ENCODE results near the gene TMEM125.

DNA sequence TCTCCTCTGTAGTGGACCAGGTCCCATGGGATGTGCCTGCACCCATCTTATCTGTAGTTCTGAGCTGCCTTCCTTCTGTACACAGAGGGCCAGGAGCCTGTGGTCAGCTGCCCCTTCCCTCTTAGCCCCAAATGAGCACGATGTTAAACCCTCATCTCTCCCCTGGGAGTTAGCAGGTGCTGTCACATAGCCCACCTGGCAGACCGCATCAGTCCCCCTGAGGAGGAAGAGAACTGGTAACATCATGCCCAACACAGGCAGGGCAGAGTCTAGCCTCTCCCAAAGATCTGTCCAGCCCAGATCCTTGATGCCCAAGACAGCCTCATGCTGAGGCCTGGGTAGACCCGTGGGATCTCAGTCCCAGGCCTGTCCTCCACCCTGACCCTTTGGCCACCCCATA lies 35.7 kb downstream of the TMEM125 start:
- TF ChIP-seq, protein P1, sequence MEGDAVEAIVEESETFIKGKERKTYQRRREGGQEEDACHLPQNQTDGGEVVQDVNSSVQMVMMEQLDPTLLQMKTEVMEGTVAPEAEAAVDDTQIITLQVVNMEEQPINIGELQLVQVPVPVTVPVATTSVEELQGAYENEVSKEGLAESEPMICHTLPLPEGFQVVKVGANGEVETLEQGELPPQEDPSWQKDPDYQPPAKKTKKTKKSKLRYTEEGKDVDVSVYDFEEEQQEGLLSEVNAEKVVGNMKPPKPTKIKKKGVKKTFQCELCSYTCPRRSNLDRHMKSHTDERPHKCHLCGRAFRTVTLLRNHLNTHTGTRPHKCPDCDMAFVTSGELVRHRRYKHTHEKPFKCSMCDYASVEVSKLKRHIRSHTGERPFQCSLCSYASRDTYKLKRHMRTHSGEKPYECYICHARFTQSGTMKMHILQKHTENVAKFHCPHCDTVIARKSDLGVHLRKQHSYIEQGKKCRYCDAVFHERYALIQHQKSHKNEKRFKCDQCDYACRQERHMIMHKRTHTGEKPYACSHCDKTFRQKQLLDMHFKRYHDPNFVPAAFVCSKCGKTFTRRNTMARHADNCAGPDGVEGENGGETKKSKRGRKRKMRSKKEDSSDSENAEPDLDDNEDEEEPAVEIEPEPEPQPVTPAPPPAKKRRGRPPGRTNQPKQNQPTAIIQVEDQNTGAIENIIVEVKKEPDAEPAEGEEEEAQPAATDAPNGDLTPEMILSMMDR (IDR thresholded peaks at IDR 0.05), result no peak
- no peak for TF ChIP-seq POLR2A (IDR thresholded peaks at IDR 0.05)
